ENCODE results near the gene CACNA2D4.

The CACNA2D4 gene

GRCh38 chr12:1747609-1748008 is 170.8 kb downstream of the CACNA2D4 start:
- no peak for DNase-seq (ENCODE audit: low read depth)
- H3K9me3 ChIP-seq (ENCODE audit: control insufficient read depth, low read length) = peaks cover 15% of the 10 kb centered on the region

GRCh38 chr12:1744932-1745331 is 173.5 kb downstream of the CACNA2D4 start:
- no peak overlapping the region for H3K9ac ChIP-seq (ENCODE audit: low read length)
- peaks cover 32% of the 10 kb centered on the region for H3K4me1 ChIP-seq (ENCODE audit: control insufficient read depth, insufficient read depth, low read length)
- no peaks in the 10 kb centered on the region for H3K27me3 ChIP-seq (replicated peaks; ENCODE audit: control insufficient read depth, insufficient read depth, low read length)
- peaks cover 15% of the 10 kb centered on the region for H3K9me3 ChIP-seq (ENCODE audit: control insufficient read depth, low read length)
- DNase-seq (ENCODE audit: low read depth) = no peak
- H3K36me3 ChIP-seq (ENCODE audit: control insufficient read depth, insufficient read depth, low read length, severe bottlenecking) = peaks cover 14% of the 10 kb centered on the region
- no peak overlapping the region for H3K4me3 ChIP-seq (ENCODE audit: low read length)

More at GRCh38 chr12:1747609-1748008, 170.8 kb downstream of the CACNA2D4 start:
- Histone ChIP-seq H3K4me1 (ENCODE audit: control insufficient read depth, insufficient read depth, low read length) (peaks cover 7% of the 10 kb centered on the region), H3K9ac (ENCODE audit: low read length) (no peak overlapping the region), H3K27me3 (replicated peaks; ENCODE audit: control insufficient read depth, insufficient read depth, low read length) (no peaks in the 10 kb centered on the region), H3K36me3 (ENCODE audit: control insufficient read depth, insufficient read depth, low read length, severe bottlenecking) (peaks cover 14% of the 10 kb centered on the region), H3K4me3 (ENCODE audit: low read length) (no peak overlapping the region)
